ENCODE data around the gene AP5S1. TPM values are rescaled to one million over a fixed set of nuclear protein-coding genes. Genes with fewer than 3 reads are reported as not detected.

The AP5S1 gene
- total RNA-seq, 4 donors from 2014 or later = 10.4 to 12.1 (median 11.0) TPM

DNA sequence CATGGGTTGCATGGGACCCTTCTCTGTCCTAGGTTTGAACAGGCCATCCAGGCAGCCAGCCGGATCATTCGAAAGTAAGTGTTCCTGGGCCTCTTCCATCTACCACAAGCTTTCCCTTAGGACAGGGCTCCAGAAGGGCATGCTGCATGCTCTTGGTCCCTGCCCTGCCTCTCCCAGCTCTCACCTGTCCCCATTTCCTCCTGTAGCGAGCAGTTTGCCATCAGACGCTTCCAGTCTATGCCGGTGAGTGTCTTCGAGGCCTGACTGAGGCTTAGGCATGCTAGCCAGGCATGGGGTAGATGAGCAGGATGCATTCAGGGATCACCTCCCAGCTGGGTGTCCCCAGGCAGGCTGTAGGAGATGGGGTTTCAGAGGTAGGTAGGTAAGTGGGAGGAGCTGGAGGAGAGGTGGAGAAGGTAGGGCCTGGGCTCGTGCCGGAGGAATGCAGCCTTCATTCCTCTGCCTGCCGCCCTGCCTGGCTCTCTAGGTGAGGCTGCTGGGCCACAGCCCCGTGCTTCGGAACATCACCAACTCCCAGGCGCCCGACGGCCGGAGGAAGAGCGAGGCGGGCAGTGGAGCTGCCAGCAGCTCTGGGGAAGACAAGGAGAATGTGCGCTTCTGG is 20.0 kb upstream of the AP5S1 start:
- TF ChIP-seq POLR2A (IDR thresholded peaks at IDR 0.05) (no peak), EP300 (IDR thresholded peaks at IDR 0.05) (no peak), POLR2AphosphoS5 (IDR thresholded peaks at IDR 0.05) (no peak)
- TF ChIP-seq, protein P1, sequence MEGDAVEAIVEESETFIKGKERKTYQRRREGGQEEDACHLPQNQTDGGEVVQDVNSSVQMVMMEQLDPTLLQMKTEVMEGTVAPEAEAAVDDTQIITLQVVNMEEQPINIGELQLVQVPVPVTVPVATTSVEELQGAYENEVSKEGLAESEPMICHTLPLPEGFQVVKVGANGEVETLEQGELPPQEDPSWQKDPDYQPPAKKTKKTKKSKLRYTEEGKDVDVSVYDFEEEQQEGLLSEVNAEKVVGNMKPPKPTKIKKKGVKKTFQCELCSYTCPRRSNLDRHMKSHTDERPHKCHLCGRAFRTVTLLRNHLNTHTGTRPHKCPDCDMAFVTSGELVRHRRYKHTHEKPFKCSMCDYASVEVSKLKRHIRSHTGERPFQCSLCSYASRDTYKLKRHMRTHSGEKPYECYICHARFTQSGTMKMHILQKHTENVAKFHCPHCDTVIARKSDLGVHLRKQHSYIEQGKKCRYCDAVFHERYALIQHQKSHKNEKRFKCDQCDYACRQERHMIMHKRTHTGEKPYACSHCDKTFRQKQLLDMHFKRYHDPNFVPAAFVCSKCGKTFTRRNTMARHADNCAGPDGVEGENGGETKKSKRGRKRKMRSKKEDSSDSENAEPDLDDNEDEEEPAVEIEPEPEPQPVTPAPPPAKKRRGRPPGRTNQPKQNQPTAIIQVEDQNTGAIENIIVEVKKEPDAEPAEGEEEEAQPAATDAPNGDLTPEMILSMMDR (IDR thresholded peaks at IDR 0.05) = no peak
- Histone ChIP-seq H3K27ac (peak overlapping the region in 3 of 4 donors; percentile 31 to 99 (median 96)), H3K27me3 (no peaks in the 10 kb centered on the region), H3K36me3 (peaks cover 0 to 77% of the 10 kb centered on the region in 2 donors), H3K4me3 (no peak overlapping the region), H3K9me3 (no peaks in the 10 kb centered on the region), H3K4me1 (peaks cover 0 to 78% (median 27%) of the 10 kb centered on the region in 3 donors)
- ATAC-seq = no peak
- WGBS, 2 donors (ENCODE audit: low coverage in 1 of 2) = 70% methylated on average over 2 of the region's 18 CpGs; no CpG with 5 or more reads in 1 of the 2 donors

DNA sequence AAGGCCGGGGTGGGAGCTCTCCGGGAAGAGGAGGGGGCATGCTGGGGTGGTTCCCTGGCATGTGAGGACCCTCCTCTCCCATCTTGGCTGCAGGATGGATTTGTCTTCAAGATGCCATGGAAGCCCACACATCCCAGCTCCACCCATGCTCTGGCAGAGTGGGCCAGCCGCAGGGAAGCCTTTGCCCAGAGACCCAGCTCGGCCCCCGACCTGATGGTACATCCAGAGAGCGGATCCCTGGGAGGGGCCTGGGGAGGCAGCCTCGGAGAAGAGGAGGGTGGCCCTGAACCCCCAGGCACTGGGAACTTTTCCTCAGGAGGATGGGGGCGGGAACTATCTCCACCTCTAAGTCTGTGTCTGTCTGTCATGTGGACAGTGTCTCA is 19.5 kb upstream of the AP5S1 start:
- TF ChIP-seq POLR2A (IDR thresholded peaks at IDR 0.05) = no peak
- TF ChIP-seq EP300 (IDR thresholded peaks at IDR 0.05) = no peak
- no peak for TF ChIP-seq POLR2AphosphoS5 (IDR thresholded peaks at IDR 0.05)
- TF ChIP-seq, protein P1 (IDR thresholded peaks at IDR 0.05) = no peak
- H3K4me3 ChIP-seq = no peak overlapping the region
- peak overlapping the region in 2 of 4 donors; percentile 96 to 99 for H3K27ac ChIP-seq
- H3K27me3 ChIP-seq = no peaks in the 10 kb centered on the region
- ATAC-seq = no peak
- H3K4me1 ChIP-seq = peaks cover 0 to 78% (median 31%) of the 10 kb centered on the region in 3 donors
- WGBS, 2 donors (ENCODE audit: low coverage in 1 of 2) = 70% methylated on average over 2 of the region's 8 CpGs; no CpG with 5 or more reads in 1 of the 2 donors
- H3K9me3 ChIP-seq = peaks cover 0 to under 1% (median 0%) of the 10 kb centered on the region in 3 donors
- H3K36me3 ChIP-seq = peaks cover 0 to 82% of the 10 kb centered on the region in 2 donors

DNA sequence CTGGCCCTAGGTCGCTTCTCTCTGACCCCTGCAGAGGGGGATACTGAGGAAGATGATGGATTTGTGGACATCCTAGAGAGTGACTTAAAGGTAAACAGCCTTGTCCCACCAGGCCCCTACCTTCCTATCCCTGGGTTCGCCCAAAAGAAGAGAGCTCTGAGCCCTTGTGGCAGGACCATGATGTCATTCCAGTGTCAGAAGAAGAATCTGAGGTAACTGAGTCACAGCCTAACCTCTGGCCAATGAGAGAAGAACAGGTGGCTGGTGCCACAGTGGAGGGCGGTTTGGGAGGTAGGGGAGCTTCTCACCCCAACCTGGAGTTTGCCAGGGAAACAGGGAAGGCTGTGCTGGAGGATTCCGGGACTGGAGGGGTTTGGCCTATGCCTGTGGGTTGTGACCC is 19.0 kb upstream of the AP5S1 start:
- ATAC-seq = no peak
- peaks cover 0 to 84% of the 10 kb centered on the region in 2 donors for H3K36me3 ChIP-seq
- H3K4me1 ChIP-seq = peaks cover 0 to 81% (median 35%) of the 10 kb centered on the region in 3 donors
- peak overlapping the region in 2 of 4 donors; percentile 96 to 99 for H3K27ac ChIP-seq
- peaks cover 0 to 5% (median 0%) of the 10 kb centered on the region in 3 donors for H3K9me3 ChIP-seq
- no peak overlapping the region for H3K4me3 ChIP-seq
- TF ChIP-seq EP300 (IDR thresholded peaks at IDR 0.05) = no peak
- TF ChIP-seq, protein P1 (IDR thresholded peaks at IDR 0.05) = no peak
- no peak for TF ChIP-seq POLR2A (IDR thresholded peaks at IDR 0.05)
- no peak for TF ChIP-seq POLR2AphosphoS5 (IDR thresholded peaks at IDR 0.05)
- H3K27me3 ChIP-seq = no peaks in the 10 kb centered on the region
- 92 to 100% methylated on average over 1 to 3 of the region's 4 CpGs for WGBS, 2 donors (ENCODE audit: low coverage in 1 of 2)

DNA sequence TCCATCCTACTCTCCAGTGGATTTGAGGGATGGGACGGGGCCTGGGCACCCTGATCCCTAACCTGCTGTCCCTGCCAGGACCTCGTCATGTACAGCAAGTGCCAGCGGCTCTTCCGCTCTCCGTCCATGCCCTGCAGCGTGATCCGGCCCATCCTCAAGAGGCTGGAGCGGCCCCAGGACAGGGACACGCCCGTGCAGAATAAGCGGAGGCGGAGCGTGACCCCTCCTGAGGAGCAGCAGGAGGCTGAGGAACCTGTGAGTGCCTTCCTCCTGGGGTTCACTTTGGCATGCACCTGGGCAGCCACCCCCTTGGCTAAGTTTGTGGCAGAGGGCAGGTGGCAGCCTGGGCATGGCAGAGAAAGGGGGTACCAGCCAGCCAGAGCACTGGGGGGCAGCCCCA is 18.5 kb upstream of the AP5S1 start:
- 98% methylated on average over 8 of the region's 13 CpGs; no CpG with 5 or more reads in 1 of the 2 donors for WGBS, 2 donors (ENCODE audit: low coverage in 1 of 2)
- H3K36me3 ChIP-seq = peaks cover 0 to 84% of the 10 kb centered on the region in 2 donors

More for the DNA sequence above, 18.5 kb upstream of the AP5S1 start:
- H3K9me3 ChIP-seq = peaks cover 0 to 5% (median 0%) of the 10 kb centered on the region in 3 donors
- peak overlapping the region in 2 of 4 donors; percentile 96 to 99 for H3K27ac ChIP-seq
- peaks cover 0 to 81% (median 32%) of the 10 kb centered on the region in 3 donors for H3K4me1 ChIP-seq
- no peak overlapping the region for H3K4me3 ChIP-seq
- H3K27me3 ChIP-seq = no peaks in the 10 kb centered on the region
- no peak for ATAC-seq
- no peak for TF ChIP-seq POLR2AphosphoS5 (IDR thresholded peaks at IDR 0.05)
- no peak for TF ChIP-seq EP300 (IDR thresholded peaks at IDR 0.05)
- TF ChIP-seq, protein P1 (IDR thresholded peaks at IDR 0.05) = no peak
- TF ChIP-seq POLR2A (IDR thresholded peaks at IDR 0.05) = no peak
